SK-MEL-5 (cell line): ENCODE data around the gene MUCL3. TPM values are rescaled to one million over a fixed set of nuclear protein-coding genes. Genes with fewer than 3 reads are reported as not detected.

ENCODE experiments used
- DNase-seq: peaks from one replicate; pipeline ENCODE4 v3.0.0-alpha.2; 2016; ENCODE audit warnings: low read depth, low spot score
- in situ Hi-C: cut with HindIII; loops from 2 replicates; pipeline ENCODE4 v1.10.0; 2016; ENCODE audit warnings: low sequenced_read_pairs, high pct_unique_total_duplicates, low pct_unique_long_range_greater_than_20kb
- total RNA-seq: library from RNA; depleted of rRNA; stranded (reverse); fragments of >200 nt; shearing (Covaris generic); gene quantifications from 2 replicates; pipeline ENCODE4 v1.2.3, GENCODE V29; 2014

Gene MUCL3
- total RNA-seq, 1 experiment from 2014 or later, result not detected

DNA sequence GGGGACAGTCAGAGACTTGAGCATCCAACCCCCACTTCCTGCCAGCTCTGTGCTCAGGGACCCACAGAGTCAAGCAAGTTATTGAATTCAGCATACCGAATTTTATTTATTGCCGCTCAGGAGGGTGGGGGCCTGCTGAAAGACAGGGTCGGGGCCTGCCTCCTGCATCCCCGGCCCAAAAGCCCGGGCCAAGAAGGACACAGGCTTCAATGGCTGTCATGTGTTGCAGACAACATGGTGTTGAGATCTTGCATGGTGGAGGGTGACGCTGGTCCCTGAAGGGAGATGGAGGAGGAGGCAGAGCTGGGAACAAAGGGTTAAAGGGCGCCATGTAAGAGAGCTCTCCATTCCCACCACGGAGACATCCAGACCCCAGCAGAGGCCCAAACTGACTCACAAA, 9.5 kb upstream of the MUCL3 start:
- no peak for DNase-seq
- in situ Hi-C loops, result no loop called here

DNA sequence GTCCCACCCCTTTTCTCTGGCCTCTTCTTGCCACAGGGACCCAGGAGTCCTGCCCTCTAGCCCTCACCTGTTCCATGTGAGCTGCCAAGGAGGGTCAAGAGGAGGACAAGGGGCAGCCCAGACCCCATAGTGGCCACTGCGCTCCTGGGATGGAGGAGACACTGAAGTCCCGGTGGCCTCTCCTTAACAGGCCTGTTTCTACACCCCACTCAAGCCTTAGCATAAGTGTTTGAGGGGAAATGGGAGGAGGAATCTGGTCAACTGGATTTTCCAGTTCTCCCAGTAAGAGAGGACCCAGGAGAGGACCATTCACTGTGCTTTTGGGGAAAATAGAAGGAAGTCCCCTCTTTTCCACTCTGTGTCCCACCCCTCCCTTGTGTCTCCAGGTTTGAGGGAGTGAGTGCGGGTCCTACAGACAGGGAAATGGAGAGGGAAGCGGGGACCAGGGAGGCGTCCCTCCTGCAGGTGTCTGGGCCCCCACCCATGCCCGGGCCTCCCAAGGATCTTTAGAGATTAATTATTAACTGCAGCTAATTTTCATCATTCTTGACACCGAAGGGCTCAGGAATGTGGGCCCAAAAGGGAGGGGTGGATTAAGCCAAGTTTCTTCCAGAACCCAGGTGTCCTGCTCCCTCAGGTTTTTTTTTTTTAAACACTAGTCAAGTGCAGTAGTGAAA, 8.7 kb upstream of the MUCL3 start, which contains the start of gene SFTA2:
SFTA2 (minus strand) TSS at position 202 of the 677 bp plus-strand sequence; CDS start at position 128, 74 bp downstream.
- in situ Hi-C loops, result no loop called here
- DNase-seq, result no peak

DNA sequence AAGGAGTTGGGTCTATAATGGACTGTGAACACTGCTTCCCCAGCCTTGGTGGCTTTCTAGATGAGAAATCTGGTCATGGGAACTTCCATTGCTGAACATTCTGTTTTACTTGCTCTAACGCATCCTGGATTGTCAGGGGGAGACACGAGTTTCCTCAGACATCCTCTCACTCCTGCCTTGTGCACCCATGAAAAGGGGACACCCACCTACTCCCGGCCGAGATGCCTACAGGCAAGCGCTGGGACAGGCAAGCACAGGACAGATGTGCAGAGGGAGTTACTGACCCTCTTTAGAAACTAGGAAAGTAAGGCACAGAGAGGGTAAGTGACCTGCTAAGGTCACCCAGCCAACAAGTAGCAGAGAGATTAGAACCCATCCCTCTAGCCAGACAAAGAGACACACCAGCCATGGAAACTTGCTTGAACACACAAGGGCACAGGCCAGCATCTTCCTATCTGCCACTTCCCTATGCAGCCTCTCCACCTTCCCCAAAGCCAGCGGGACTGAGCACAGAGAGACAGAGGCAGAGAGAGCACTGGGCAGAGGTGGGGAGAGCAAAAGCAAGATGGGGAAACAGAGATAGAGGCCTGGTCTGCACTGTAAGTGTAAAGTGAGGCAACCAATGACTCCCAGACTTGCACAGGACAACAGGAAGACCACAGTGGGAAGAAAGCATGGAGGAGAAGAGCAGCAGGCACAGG, 8.0 kb upstream of the MUCL3 start:
- in situ Hi-C loops, result no loop called here
- DNase-seq, result no peak

DNA sequence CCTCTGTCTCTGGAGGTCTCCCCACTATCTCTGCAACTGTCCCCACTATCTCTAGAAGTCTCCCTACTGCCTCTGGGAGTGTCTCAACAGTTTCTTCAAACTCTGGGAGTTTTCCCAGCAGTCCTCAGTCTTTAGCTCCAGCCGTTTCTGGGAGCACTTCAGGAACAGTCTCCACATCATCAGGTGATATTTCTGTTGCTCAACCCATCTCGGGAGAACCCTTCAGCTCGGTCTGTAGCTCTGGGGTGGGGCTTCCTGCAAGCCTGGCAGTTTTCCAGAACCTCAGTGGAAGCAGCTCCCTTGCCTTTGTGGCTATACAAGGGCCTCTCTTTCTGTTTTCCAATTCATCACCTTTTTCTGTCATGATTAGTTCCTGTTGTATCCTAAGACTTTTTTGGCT, 5.8 kb upstream of the MUCL3 start:
- peak; percentile 19 for DNase-seq
- in situ Hi-C loops, result no loop called here

DNA sequence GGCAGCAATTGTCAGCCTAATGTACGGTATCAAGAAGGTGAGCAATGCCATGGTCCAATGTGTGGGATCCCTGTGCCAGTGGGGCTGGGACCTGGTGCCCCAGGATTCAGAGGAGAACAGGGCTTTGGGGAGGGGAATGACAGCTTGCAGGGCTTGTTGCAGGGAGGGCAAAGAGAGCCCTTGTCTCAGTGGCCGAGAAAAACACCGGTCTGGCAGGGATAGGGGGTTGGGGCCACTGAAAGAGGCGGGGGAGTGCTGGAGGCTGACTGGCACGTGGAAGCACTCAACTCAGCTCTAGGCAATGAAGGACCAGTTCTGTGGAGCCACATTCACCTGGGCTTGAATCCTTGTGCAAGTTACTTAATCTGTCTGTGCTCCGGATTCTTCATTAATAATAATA, 3.5 kb upstream of the MUCL3 start:
- no peak for DNase-seq
- in situ Hi-C loops, result no loop called here

DNA sequence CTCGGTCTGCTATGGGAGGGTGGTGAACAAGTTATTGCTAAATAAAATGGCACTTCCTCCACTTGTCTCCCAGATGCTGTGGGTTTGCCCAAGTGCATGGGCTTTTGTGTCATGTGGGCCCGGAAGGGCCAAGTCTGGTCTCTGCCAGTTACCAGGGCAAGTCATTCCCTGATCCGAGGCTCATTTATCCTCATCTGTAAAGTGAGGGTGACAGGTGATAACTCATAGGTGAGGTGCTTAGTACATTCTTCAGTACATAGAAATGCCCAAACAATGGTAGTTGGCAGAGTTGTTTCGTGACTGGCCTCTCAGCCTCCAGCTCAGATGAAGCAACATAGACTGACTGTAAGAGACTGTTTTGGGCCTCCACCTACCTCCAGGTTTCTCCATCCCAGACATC, 2.0 kb upstream of the MUCL3 start:
- in situ Hi-C loops, result no loop called here
- DNase-seq, result no peak

DNA sequence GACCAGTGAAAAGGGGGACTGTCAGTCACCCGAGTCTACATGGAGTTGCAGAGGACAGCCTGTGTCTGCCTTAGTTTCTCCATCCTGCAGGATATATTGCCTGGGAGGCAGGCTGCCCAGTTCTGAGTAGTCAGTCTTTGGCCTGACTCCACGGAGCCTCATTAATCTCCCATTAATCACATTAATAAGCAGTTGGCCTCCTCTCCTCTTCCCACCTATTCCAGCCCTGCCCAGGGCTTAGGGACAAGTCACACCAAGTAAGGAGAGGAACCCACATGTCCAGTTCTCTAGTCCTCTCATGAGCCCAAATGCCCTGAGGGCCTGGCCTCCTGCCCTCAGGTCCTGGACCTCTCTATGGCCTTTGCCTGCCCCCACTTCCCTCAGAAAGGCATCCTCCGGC, 1.3 kb upstream of the MUCL3 start:
- in situ Hi-C loops, result no loop called here

DNA sequence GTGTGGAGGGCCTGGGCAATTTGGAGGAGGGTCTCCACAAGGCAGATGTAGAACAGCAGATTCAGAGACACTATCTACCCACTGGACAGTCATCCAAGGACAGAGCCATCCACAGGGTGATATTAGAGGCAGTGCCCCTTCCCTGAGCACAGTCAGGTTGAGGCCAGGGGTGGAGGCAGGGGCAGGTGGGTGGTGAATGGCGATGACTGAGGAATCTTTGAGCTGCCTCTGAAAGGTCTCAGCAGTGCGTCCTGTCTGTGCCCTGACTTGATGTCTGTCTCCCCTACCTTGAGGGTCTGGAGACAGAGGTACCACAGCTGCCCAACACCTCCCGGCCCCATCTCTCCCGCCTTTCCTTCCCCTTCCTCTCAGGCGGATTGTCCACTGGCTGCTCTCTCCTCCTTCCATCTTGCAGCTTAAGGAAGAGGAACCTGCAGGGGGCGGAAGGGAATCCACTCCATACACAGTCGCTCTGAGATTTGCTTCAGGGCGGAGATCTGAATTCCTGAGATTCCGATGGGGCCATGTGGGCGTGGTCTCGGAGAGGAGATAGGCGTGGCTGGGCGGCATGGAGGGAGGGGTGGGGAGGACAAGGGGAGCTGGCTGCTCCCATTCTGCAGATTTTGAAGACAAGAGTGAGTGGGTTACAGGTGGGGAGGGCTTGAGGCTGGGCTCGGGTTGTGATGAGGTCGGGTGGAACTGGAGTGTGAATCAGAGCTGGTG, 1.7 kb downstream of the MUCL3 start:
- in situ Hi-C loops, result no loop called here
- DNase-seq, result peak; percentile 91

More for the DNA sequence above, 1.3 kb upstream of the MUCL3 start:
- DNase-seq, result no peak

DNA sequence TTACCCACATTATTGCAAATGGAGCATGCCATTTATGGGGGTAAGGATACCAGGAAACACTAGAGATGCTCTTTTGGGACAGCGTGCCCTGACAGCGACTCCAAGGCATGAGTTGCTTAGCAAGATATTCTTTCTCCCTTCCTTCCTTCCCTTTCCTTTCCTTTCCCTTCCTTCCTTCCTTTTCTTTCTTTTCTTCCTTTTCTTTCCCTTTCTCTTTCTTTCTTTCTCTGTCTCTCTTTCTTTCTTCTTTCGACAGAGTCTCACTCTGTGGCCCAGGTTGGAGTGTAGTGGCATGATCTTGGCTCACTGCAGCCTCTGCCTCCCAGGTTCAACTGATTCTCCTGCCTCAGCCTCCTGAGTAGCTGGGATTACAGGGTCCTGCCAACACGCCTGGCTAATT, 3.3 kb downstream of the MUCL3 start:
- no peak for DNase-seq
- in situ Hi-C loops, result no loop called here

DNA sequence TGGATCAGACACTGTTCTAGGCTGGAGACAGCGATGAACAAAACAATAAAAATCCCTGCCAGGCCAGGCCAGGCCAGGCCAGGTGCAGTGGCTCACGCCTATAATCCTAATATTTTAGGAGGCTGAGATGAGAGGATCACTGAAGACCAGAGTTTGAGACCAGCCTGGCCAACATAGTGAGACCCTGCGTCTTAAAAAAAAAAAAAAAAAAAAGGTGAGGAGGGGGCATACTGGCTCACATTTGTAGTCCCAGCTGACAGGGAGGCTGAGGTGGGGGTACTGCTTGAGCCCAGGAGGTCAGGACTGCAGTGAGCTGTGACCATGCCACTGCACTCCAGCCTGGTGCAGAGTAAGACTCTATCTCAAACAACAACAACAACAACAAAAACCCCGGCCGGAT, 4.5 kb downstream of the MUCL3 start:
- in situ Hi-C loops, result no loop called here
- no peak for DNase-seq

DNA sequence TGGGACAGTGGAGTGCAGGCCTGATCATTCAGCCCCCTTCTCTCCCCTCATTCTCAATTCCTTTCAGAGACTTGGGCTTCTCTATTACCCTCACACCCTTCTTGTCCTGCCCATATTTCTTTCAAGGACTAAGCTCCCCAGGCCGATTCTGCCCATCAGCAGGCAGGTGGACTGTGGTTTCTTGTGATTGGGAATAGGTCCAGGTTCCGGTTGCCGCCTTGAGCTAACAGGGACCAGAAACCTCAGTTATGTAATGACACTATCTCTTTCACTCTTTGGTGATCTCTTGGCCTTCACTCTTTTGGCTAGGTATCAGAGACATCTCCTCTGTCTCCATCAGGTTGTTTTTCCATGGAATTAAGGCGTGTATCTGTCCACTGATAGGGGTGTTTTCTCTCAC, 6.5 kb downstream of the MUCL3 start:
- in situ Hi-C loops, result no loop called here
- DNase-seq, result no peak

DNA sequence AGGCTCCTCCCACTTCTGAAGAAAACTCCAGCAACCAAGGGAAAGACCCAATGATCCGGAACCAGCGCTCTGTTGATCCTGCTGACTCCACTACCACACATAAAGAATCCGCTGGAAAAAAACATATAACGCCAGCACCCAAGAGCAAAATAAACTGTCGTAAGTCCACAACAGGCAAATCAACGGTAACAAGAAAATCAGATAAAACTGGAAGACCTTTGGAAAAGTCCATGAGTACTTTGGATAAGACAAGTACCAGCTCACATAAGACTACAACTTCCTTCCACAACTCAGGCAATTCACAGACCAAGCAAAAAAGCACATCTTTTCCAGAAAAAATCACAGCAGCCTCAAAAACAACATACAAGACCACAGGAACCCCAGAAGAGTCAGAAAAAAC, 8.0 kb downstream of the MUCL3 start:
- in situ Hi-C loops, result no loop called here
- DNase-seq, result no peak

DNA sequence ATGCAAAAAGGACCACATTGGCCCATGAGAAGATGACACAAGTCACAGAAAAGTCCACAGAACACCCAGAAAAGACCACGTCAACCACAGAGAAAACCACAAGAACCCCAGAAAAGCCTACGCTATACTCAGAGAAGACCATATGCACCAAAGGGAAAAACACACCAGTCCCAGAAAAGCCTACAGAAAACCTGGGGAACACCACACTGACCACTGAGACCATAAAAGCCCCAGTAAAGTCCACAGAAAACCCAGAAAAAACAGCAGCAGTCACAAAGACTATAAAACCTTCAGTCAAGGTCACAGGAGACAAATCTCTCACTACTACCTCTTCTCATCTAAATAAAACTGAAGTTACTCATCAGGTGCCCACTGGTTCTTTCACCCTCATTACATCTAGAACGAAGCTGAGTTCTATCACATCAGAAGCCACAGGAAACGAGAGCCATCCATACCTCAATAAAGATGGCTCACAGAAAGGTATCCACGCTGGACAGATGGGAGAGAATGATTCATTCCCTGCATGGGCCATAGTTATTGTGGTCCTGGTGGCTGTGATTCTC, 11.2 kb downstream of the MUCL3 start:
- in situ Hi-C loops, result no loop called here
- DNase-seq, result no peak

DNA sequence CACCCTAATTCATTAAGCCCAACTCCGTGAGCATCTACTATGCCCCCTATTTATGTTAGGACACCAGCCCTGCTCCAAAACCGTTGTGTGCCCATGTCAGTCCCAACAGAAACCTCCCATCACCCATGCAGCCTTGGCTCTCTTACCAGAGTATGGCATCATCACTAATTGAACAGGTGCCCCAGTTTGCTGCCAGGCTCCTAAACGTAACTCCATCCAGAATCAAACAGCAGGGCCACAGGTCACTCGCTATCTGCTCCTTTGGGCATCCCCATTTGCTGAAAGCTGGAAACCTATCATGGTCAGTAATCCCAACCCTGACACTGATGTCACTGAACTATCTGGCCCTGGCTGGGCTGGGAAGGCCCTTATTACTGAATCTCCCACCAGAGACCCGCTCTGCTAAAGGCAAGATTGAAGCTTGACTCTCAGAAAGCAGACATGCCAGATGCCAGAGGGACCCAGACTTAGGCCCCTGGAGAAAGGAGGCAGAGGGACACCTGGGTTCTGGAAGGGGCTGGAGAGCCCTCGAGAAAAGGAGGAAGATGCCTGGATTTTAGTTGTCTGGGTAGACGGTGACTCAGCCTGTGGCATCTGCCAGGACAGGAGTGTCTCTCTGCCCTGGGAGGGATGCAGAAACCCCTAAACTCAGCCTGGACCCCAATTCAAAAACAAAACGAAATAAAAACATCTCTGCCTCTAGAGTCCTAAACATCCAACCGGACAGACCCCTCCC, 14.0 kb downstream of the MUCL3 start:
- in situ Hi-C loops, result no loop called here
- no peak for DNase-seq

DNA sequence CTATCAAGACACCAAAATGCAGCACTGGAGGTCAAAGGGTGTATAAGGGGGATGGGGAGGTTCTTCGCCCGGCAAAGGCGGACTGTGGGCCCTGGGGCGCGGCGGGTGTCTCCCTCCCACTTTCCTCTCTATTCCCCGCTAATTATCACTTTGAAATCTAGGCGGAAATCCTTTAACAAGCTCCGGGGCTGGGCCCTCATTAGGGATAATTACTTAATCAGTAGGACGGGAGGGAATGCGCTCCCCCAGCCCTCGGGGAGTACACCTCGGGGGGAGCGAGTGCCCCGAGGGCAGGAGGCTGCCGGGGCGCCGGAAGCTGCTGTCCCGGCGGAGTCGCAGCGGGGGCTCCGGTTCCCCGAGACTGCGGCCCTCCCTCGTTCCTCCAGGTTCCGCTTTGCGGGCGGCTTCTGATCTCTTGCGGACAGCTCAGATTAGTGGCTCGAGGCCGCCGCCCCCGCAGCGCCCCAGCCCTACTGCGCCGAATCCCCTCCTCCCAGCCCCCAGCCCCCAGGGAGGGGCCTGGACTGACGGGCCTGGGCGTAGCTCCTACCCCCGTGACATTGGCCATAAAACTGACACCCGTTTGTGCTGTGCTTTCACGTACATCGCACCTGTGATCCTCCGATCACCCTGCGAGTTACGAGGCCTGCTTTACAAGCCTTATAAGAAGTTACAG, 14.7 kb downstream of the MUCL3 start:
- no peak for DNase-seq
- in situ Hi-C loops, result no loop called here

DNA sequence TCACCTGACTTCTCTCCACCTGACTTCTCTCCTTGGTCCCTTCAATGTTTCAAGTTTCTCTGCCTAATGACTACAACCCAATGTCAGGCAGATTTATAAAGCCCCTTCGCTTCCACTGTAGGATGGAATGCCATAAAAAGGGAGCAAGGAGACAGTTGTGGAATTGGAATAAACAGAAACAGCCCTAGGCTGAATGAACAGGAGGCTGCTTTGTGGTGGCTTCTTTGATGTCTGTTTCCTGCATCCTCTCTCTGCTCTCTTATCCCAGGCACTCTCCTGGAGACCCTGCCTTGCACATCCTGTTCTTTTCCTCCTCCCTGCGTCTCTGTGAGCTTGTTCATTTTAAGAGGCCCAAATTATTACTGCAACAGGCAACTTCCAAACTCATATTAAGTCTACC, 16.9 kb downstream of the MUCL3 start:
- in situ Hi-C loops, result no loop called here
- DNase-seq, result peak; percentile 9

DNA sequence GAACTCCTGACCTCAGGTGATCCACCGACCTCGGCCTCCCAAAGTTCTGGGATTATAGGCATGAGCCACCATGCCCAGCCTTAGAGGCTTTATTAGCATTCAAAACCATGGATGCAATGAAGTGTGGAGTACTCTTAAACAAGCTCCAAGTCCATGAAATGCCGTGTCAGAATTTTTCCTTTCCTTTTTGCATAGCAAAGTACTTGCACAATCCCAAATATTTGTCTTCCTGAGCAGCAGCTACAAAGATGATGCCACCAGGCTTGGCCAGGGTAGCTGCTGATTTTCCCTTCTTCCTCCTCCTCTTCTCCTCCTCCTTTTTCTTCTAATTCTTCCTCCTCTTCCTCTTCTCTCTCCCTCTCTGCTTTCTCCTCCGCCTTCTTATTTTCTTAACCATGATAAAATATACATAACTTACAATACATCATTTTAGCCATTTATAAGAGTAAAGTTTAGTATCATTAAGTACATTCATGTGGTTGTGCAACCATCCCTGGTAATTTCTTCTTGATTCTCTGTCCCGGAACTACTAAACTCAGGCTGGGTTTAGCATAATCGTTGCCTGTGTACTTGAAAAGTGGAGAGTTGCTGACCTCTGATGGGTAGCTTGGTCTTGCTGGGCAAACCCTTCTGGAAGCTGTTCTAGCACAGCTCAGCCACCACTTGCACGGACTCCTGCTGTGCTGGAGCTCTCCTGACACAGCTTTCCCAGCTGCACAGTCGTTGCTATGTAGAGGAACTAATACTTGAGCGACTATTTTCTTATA, 20.3 kb downstream of the MUCL3 start:
- in situ Hi-C loops, result no loop called here
- no peak for DNase-seq
